SK-N-SH (cell line): ENCODE results near the gene MGRN1. TPM values are rescaled to one million over a fixed set of nuclear protein-coding genes. Genes with fewer than 3 reads are reported as not detected.

Source experiments
- CTCF ChIA-PET: fragments of 300-600, 350-600 bp; formaldehyde crosslinking; extraction: SDS; loops from one replicate; lab custom pipeline; 2021; lab: Yijun Ruan, JAX
- POLR2A ChIA-PET: fragments of 350-600 bp; sonication (Branson Sonifier 250); formaldehyde crosslinking; extraction: SDS; loops from one replicate; lab custom pipeline; 2020; ENCODE audit warnings: antibody characterized with exemption, inconsistent platforms; lab: Yijun Ruan, JAX
- DNase-seq: peaks from one replicate; pipeline ENCODE4 v3.0.0; 2012
- H2AFZ ChIP-seq: fragments of 200-600 bp; sonication (generic); 2 replicates; pipeline ENCODE4 v1.8.1; 2016; ENCODE audit warnings: antibody characterized with exemption, mild to moderate bottlenecking, low read depth
- H3F3A ChIP-seq: fragments of 200-600 bp; sonication (generic); replicated peaks from 2 replicates; pipeline ENCODE3; 2016; ENCODE audit warnings: antibody characterized with exemption, mild to moderate bottlenecking; ENCODE audit not compliant: insufficient read depth
- H3K27ac ChIP-seq, 2 experiments: fragments of 200-500 bp in 1 of 2; fragments of 200-600 bp in 1 of 2; sonication (Bioruptor generic) in 1 of 2; sonication (generic), shearing (Covaris generic) in 1 of 2; 2 replicates each; pipeline versions ENCODE4 v1.5.1 to v1.6.1; 2014 to 2016; ENCODE audit warnings: low read depth in 2 of 2, inconsistent platforms in 1 of 2, low read length in 1 of 2, mild to moderate bottlenecking in 1 of 2, mixed read lengths in 1 of 2
- H3K27me3 ChIP-seq: fragments of 200-600 bp; sonication (generic), shearing (Covaris generic); 2 replicates; pipeline ENCODE4 v1.6.1; 2016; ENCODE audit warnings: mixed run types; ENCODE audit not compliant: insufficient read depth
- H3K36me3 ChIP-seq, 2 experiments: fragments of 200-500 bp in 1 of 2; fragments of 200-600 bp in 1 of 2; sonication (Bioruptor generic) in 1 of 2; sonication (generic) in 1 of 2; replicated peaks in 1 of 2; 2 replicates each; pipeline versions ENCODE3 to v1.5.1; 2014 to 2016; ENCODE audit warnings: low read length in 1 of 2, mild to moderate bottlenecking in 1 of 2; ENCODE audit not compliant: insufficient read depth in 2 of 2, control insufficient read depth in 1 of 2
- H3K4me1 ChIP-seq, 2 experiments: fragments of 200-500 bp in 1 of 2; fragments of 200-600 bp in 1 of 2; sonication (Bioruptor generic) in 1 of 2; sonication (generic), shearing (Covaris generic) in 1 of 2; 2 replicates each; pipeline versions ENCODE4 v1.5.1 to v1.6.1; 2014 to 2016; ENCODE audit warnings: low read depth in 1 of 2, low read length in 1 of 2, mixed run types in 1 of 2; ENCODE audit not compliant: insufficient read depth in 2 of 2, control insufficient read depth in 1 of 2
- H3K4me2 ChIP-seq: fragments of 200-600 bp; sonication (generic), shearing (Covaris generic); 2 replicates; pipeline ENCODE4 v1.6.1; 2017; ENCODE audit warnings: mixed run types
- H3K4me3 ChIP-seq, 2 experiments: fragments of 200-500 bp in 1 of 2; fragments of 200-600 bp in 1 of 2; sonication (Bioruptor generic) in 1 of 2; sonication (generic), shearing (Covaris generic) in 1 of 2; 2 replicates each; pipeline versions ENCODE4 v1.5.1 to v1.8.1; 2014 to 2016; ENCODE audit warnings: low read depth in 2 of 2, inconsistent platforms in 1 of 2, low read length in 1 of 2, mild to moderate bottlenecking in 1 of 2, mixed read lengths in 1 of 2, moderate library complexity in 1 of 2
- H3K79me2 ChIP-seq: fragments of 200-600 bp; sonication (generic); 2 replicates; pipeline ENCODE4 v1.8.1; 2017; ENCODE audit warnings: mild to moderate bottlenecking; ENCODE audit not compliant: insufficient read depth
- H3K9ac ChIP-seq: fragments of 200-600 bp; sonication (generic); 2 replicates; pipeline ENCODE4 v1.6.1; 2017; ENCODE audit warnings: mixed run types
- H3K9me2 ChIP-seq: fragments of 200-600 bp; sonication (generic); 2 replicates; pipeline ENCODE4 v1.6.1; 2017; ENCODE audit warnings: mixed run types
- H3K9me3 ChIP-seq: fragments of 200-600 bp; sonication (generic); 2 replicates; pipeline ENCODE4 v1.6.1; 2017; ENCODE audit warnings: mixed run types, mild to moderate bottlenecking, moderate library complexity
- H4K20me1 ChIP-seq: fragments of 200-600 bp; sonication (generic); 2 replicates; pipeline ENCODE4 v1.6.1; 2017; ENCODE audit warnings: mild to moderate bottlenecking, mixed run types; ENCODE audit not compliant: insufficient read depth
- CHD2 ChIP-seq: fragments of 150-350 bp; IDR thresholded peaks from 2 replicates; pipeline ENCODE4 v1.6.1; 2018; ENCODE audit warnings: low read length; ENCODE audit not compliant: partially characterized antibody
- ELF1 ChIP-seq: IDR thresholded peaks from 2 replicates; pipeline ENCODE4 v1.4.0; 2012
- EP300 ChIP-seq, 2 experiments: IDR thresholded peaks; 2 replicates each; pipeline versions ENCODE4 v1.4.0 to v1.6.1; 2012; ENCODE audit warnings: borderline replicate concordance in 1 of 2, low read depth in 1 of 2, low read length in 1 of 2
- FOXJ3 ChIP-seq: sonication (generic); formaldehyde crosslinking; IDR thresholded peaks from 2 replicates; pipeline ENCODE4 v1.5.1; 2020; ENCODE audit warnings: mild to moderate bottlenecking, missing genetic modification reagents
- FOXM1 ChIP-seq: IDR thresholded peaks from 2 replicates; pipeline ENCODE4 v1.4.0; 2012; ENCODE audit warnings: low read depth, mild to moderate bottlenecking
- GABPA ChIP-seq: IDR thresholded peaks from 2 replicates; pipeline ENCODE4 v1.4.0; 2012; ENCODE audit warnings: low read depth, mild to moderate bottlenecking
- IRF3 ChIP-seq: fragments of 150-350 bp; IDR thresholded peaks from 2 replicates; pipeline ENCODE4 v1.6.1; 2016; ENCODE audit warnings: mild to moderate bottlenecking, low read depth, low read length
- JUND ChIP-seq: IDR thresholded peaks from 2 replicates; pipeline ENCODE4 v1.4.0; 2012
- MXI1 ChIP-seq: IDR thresholded peaks from 2 replicates; pipeline ENCODE4 v1.6.1; 2012; ENCODE audit warnings: mild to moderate bottlenecking, low read depth, low read length, improper control_type of control experiment
- NFIC ChIP-seq: IDR thresholded peaks from 2 replicates; pipeline ENCODE4 v1.4.0; 2012; ENCODE audit warnings: borderline replicate concordance
- PBX3 ChIP-seq: IDR thresholded peaks from 2 replicates; pipeline ENCODE4; 2012
- RAD21 ChIP-seq: IDR thresholded peaks from 2 replicates; pipeline ENCODE4 v1.6.1; 2012; ENCODE audit warnings: mild to moderate bottlenecking, low read length
- RFX5 ChIP-seq: IDR thresholded peaks from 2 replicates; pipeline ENCODE4 v1.6.1; 2012; ENCODE audit warnings: mild to moderate bottlenecking, improper control_type of control experiment, low read length
- SIN3A ChIP-seq: IDR thresholded peaks from 2 replicates; pipeline ENCODE4 v1.6.1; 2012; ENCODE audit warnings: low read depth, mild to moderate bottlenecking, low read length, moderate library complexity, borderline replicate concordance
- SMC3 ChIP-seq: IDR thresholded peaks from 2 replicates; pipeline ENCODE4 v1.6.1; 2012; ENCODE audit warnings: low read depth, low read length, improper control_type of control experiment
- TAF1 ChIP-seq: IDR thresholded peaks from 2 replicates; pipeline ENCODE4 v1.6.1; 2012; ENCODE audit warnings: low read depth, mild to moderate bottlenecking, low read length, moderate library complexity, borderline replicate concordance
- TCF12 ChIP-seq: IDR thresholded peaks from 2 replicates; pipeline ENCODE4 v1.4.0; 2012
- TEAD4 ChIP-seq: IDR thresholded peaks from 2 replicates; pipeline ENCODE4 v1.4.0; 2012; ENCODE audit warnings: mild to moderate bottlenecking, borderline replicate concordance; ENCODE audit not compliant: insufficient read depth
- YY1 ChIP-seq: IDR thresholded peaks from 2 replicates; pipeline ENCODE4 v1.4.0; 2012; ENCODE audit warnings: low read depth, mild to moderate bottlenecking
- WGBS: methylation state at CpG from one replicate; pipeline ENCODE4 v1.1.6; 2017; ENCODE audit warnings: low lambda C conversion rate; 5-methylcytosine and 5-hydroxymethylcytosine counted together
- polyA plus RNA-seq, 3 experiments: library from polyadenylated mRNA; depleted of rRNA; stranded (reverse); fragments of >200 nt; gene quantifications; 2 replicates each; pipeline ENCODE4 v1.2.3, GENCODE V29; 2012
- TF ChIP-seq, protein P1 (sequence below): IDR thresholded peaks from 2 replicates; pipeline ENCODE4 v1.4.0; 2012; ENCODE audit warnings: low read depth, borderline replicate concordance

The MGRN1 gene
- polyA plus RNA-seq, 1 of the 3 experiments (the other 2 are of a cell fraction) = 13.3 TPM

- no peak for DNase-seq
- Histone ChIP-seq H3K4me1 (peaks cover 0 to 17% of the 10 kb centered on the region in 2 experiments; a peak in 1 of 4 replicates), H2AFZ (no peak overlapping the region), H3K4me3 (no peak overlapping the region), H3K36me3 (no peaks in the 10 kb centered on the region), H3K27ac (no peak overlapping the region), H3F3A (no peaks in the 10 kb centered on the region), H3K4me2 (no peak overlapping the region), H3K27me3 (no peaks in the 10 kb centered on the region), H3K9ac (no peak overlapping the region), H4K20me1 (peaks cover 16% of the 10 kb centered on the region), H3K9me3 (no peaks in the 10 kb centered on the region), H3K9me2 (no peaks in the 10 kb centered on the region), H3K79me2 (peaks cover 39% of the 10 kb centered on the region)
- TF ChIP-seq MXI1 (no peak), TCF12 (no peak), NFIC (no peak), SMC3 (no peak), ELF1 (no peak), RAD21 (no peak), CHD2 (no peak), TEAD4 (no peak), FOXJ3 (CRISPR knock-in tag) (no peak), RFX5 (no peak), IRF3 (no peak), SIN3A (no peak), PBX3 (no peak), GABPA (no peak), EP300 (IDR thresholded peaks at IDR 0.05; ENCODE audit: borderline replicate concordance in 1 of 2, low read depth in 1 of 2, low read length in 1 of 2) (no peak), FOXM1 (no peak), YY1 (no peak), TAF1 (no peak), JUND (no peak)
- TF ChIP-seq, protein P1, sequence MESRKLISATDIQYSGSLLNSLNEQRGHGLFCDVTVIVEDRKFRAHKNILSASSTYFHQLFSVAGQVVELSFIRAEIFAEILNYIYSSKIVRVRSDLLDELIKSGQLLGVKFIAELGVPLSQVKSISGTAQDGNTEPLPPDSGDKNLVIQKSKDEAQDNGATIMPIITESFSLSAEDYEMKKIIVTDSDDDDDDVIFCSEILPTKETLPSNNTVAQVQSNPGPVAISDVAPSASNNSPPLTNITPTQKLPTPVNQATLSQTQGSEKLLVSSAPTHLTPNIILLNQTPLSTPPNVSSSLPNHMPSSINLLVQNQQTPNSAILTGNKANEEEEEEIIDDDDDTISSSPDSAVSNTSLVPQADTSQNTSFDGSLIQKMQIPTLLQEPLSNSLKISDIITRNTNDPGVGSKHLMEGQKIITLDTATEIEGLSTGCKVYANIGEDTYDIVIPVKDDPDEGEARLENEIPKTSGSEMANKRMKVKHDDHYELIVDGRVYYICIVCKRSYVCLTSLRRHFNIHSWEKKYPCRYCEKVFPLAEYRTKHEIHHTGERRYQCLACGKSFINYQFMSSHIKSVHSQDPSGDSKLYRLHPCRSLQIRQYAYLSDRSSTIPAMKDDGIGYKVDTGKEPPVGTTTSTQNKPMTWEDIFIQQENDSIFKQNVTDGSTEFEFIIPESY = no peak
- WGBS = 63% methylated on average over 7 of the region's 7 CpGs
- ChIA-PET CTCF (interaction anchor here (0.6 to 3.7 kb wide), 18 partner anchors 8 to 330 kb away, joined by 3 to 16 read pairs (median 4); partner anchors contain the start of gene UBALD1), POLR2A (no interaction called here)
Observed at GRCh38 chr16:4623593-4623992, 1.0 kb upstream of the MGRN1 start.
